Measurements from ENCODE around the gene RAE1. TPM values are rescaled to one million over a fixed set of nuclear protein-coding genes. Genes with fewer than 3 reads are reported as not detected.
A peak's percentile ranks its signal among the peaks of the same experiment; 100 is the strongest.

The RAE1 gene, protein sequence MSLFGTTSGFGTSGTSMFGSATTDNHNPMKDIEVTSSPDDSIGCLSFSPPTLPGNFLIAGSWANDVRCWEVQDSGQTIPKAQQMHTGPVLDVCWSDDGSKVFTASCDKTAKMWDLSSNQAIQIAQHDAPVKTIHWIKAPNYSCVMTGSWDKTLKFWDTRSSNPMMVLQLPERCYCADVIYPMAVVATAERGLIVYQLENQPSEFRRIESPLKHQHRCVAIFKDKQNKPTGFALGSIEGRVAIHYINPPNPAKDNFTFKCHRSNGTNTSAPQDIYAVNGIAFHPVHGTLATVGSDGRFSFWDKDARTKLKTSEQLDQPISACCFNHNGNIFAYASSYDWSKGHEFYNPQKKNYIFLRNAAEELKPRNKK
- total RNA-seq: 10 to 100 TPM in 4 of 6 experiments, 1 to 10 TPM in 2; 8.6 to 22.1 (median 11.1) TPM
- long read RNA-seq, partial matches to known transcripts: 0 of 2 reads
- long read RNA-seq, other reads (novel, unspliced or antisense): 1 of 2 reads

DNA sequence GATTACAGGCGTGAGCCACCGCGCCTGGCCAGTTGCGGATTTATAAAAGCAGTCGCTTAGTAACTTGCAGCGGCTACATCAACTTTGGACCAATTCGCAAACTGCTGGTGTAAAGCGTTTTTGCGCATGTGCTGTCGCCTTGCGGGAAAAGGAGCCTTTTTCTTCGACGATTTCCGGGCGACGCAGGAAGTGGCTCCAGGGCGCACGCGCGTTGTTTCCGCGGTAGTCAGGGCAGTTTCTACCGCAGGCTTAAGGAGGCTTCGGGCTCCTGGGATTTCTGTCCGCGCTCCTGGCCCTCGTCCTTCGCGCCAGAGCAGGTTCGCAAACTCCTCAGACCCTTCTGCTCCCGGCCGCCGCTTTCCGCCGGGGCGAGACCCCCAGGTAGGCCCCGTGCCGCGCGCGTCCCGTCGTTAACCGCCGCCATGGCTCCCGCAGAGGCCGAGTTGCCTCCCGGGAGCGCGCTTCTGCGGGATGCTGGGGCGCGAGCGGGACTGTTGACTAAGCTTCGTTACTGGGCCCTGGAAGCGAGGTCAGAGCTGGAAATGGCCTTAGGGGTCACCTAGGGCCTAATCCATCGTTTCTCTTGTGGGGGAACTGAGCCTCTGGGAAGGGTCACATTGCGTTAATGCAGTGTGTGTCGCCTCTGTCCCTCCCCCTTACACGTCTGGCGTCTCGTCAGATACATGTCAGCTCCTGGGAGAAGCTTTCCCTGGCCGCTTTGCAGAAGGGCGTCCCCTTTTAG is at the start of gene RAE1:
TSS of gene RAE1 (plus strand) at position 214 of the 742 bp plus-strand sequence. CDS start 2,784 bp downstream, outside the sequence.
- ATAC-seq (peak; percentile 85 to 95 (median 92)), DNase-seq (peak; percentile 89 to 93 (median 92))
- intact Hi-C loops (cut with DNase I): no loop called here
- H3K4me3 ChIP-seq: peak within 1 kb of the TSS; percentile 88 to 99 (median 96)
- 1% methylated on average over 12 of the region's 64 CpGs for WGBS (ENCODE audit: insufficient coverage, low coverage, low lambda C conversion rate, missing lambda C conversion rate)
- H3K36me3 ChIP-seq: peaks cover 0 to 23% (median 11%) of the 10 kb centered on the region in 4 donors
- H3K27ac ChIP-seq: peak within 1 kb of the TSS; percentile 67 to 80 (median 74)
- H3K27me3 ChIP-seq: no peaks in the 10 kb centered on the region
- H3K9me3 ChIP-seq: no peaks in the 10 kb centered on the region
- TF ChIP-seq, protein P1, sequence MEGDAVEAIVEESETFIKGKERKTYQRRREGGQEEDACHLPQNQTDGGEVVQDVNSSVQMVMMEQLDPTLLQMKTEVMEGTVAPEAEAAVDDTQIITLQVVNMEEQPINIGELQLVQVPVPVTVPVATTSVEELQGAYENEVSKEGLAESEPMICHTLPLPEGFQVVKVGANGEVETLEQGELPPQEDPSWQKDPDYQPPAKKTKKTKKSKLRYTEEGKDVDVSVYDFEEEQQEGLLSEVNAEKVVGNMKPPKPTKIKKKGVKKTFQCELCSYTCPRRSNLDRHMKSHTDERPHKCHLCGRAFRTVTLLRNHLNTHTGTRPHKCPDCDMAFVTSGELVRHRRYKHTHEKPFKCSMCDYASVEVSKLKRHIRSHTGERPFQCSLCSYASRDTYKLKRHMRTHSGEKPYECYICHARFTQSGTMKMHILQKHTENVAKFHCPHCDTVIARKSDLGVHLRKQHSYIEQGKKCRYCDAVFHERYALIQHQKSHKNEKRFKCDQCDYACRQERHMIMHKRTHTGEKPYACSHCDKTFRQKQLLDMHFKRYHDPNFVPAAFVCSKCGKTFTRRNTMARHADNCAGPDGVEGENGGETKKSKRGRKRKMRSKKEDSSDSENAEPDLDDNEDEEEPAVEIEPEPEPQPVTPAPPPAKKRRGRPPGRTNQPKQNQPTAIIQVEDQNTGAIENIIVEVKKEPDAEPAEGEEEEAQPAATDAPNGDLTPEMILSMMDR (IDR thresholded peaks at IDR 0.05): no peak
- TF ChIP-seq POLR2A (IDR thresholded peaks at IDR 0.05): peak; percentile 60
- H3K4me1 ChIP-seq: peaks cover 0 to 10% (median 3%) of the 10 kb centered on the region in 4 donors

DNA sequence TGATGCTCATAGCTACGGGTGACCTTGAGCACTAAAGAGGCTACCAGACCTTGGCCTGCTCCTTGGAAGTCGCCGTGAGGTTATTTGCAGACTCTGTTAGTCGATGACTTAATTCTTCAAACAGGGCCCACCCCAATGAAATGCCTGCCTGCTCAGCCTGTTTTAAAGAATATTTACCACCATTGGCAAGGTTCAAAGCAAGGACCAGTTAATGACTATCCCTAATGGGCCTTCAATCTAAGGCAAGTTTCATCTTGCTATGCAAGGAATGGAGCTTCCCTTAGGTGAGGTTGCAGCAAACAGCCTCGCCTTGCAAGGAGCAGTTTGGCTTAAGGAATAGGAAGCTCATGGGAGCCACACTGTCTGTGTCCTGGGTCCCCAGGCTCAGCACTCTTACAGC is 44.3 kb upstream of the RAE1 start:
- no peaks in the 10 kb centered on the region for H3K36me3 ChIP-seq
- no peaks in the 10 kb centered on the region for H3K4me1 ChIP-seq
- H3K4me3 ChIP-seq: no peak overlapping the region
- ATAC-seq (no peak), DNase-seq (no peak)
- H3K9me3 ChIP-seq: no peaks in the 10 kb centered on the region
- no peak overlapping the region for H3K27ac ChIP-seq
- TF ChIP-seq, protein P1 (IDR thresholded peaks at IDR 0.05): no peak
- no peak for TF ChIP-seq POLR2A (IDR thresholded peaks at IDR 0.05)
- H3K27me3 ChIP-seq: no peaks in the 10 kb centered on the region
- intact Hi-C loops (cut with DNase I): no loop called here
- 57% methylated on average over 4 of the region's 5 CpGs for WGBS (ENCODE audit: insufficient coverage, low coverage, low lambda C conversion rate, missing lambda C conversion rate)

DNA sequence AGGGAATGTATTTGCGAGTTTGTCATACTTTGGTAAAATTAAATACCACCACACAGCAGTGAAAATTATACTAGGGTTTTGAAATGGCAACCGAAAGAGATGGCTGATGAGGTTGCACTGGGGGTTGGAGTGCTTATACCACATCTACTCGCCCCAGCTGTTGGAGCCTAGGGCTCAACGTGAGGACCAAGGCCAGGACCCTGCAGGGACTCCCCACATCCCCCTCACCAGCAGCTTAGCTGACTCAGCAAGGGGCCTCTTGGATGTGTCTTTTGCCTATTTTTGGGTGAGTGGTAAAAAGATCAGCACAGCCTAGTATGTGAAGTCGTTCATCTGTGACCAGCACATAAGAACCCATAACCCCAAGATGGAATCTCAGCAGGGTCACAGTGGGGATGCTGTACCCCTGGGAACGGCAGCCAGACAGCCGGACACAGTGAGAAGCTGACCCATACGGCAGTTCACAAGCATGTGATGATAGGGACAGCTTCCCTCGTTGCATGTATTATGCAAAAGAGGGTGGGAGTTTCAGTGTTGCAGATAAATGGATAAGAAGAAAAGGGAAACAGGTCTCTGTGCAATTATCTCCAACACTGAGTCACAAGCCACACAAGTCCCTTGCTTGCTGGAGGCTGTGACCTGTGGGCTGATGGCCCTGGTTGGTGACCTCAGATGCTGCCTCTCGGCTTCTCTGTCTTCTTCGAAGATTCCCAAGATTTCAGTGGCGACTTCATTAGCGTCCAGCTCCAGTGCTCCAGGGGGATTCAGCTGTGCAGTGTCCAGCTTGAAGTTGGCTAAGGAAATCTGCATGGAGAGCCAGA is 42.4 kb upstream of the RAE1 start:
- intact Hi-C loops (cut with DNase I): no loop called here
- Histone ChIP-seq H3K4me3 (no peak overlapping the region), H3K27me3 (no peaks in the 10 kb centered on the region), H3K27ac (no peak overlapping the region), H3K4me1 (no peaks in the 10 kb centered on the region), H3K9me3 (no peaks in the 10 kb centered on the region), H3K36me3 (no peaks in the 10 kb centered on the region)
- ATAC-seq (no peak), DNase-seq (no peak)
- WGBS (ENCODE audit: insufficient coverage, low coverage, low lambda C conversion rate, missing lambda C conversion rate): 52% methylated on average over 7 of the region's 13 CpGs
- TF ChIP-seq, protein P1 (IDR thresholded peaks at IDR 0.05): no peak
- no peak for TF ChIP-seq POLR2A (IDR thresholded peaks at IDR 0.05)

DNA sequence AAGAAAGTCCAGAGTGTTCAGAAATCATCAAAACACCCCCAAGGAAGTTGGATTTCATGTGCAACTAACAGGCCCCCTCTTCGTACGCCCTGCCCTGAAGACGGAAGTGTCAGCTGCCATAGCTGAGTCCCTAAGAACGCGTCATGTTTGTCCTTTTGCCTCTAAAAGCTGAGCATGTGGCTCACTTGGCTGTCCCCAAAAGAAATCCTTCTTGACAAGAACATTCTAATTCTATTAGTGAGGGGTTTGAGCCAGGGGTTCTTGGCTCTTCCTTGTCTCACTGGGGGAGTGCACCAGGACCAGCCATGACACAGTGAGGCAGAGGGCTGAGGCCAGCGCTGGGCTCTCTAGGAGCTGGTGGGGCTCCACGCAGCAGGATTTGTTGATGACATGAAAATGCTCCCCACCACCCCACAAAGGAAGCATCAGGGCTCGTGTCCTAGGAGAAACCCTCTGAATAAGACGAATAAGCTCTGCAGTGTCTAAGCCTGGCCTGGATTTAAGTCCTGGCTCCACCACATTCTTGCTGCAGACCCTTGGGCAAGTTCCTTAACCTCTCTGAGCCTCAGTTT is 41.4 kb upstream of the RAE1 start:
- intact Hi-C loops (cut with DNase I): no loop called here
- Histone ChIP-seq H3K27ac (no peak overlapping the region), H3K27me3 (no peaks in the 10 kb centered on the region), H3K4me3 (no peak overlapping the region), H3K4me1 (no peaks in the 10 kb centered on the region), H3K36me3 (no peaks in the 10 kb centered on the region), H3K9me3 (no peaks in the 10 kb centered on the region)
- no peak for DNase-seq
- no peak for ATAC-seq
- WGBS (ENCODE audit: insufficient coverage, low coverage, low lambda C conversion rate, missing lambda C conversion rate): 69% methylated on average over 7 of the region's 9 CpGs
- TF ChIP-seq, protein P1 (IDR thresholded peaks at IDR 0.05): no peak
- no peak for TF ChIP-seq POLR2A (IDR thresholded peaks at IDR 0.05)

Data from right lobe of liver (tissue), 6 donors.